Hepatocyte (in vitro differentiated cells): ENCODE measurements around the gene EYS. TPM values are rescaled to one million over a fixed set of nuclear protein-coding genes. Genes with fewer than 3 reads are reported as not detected.

ENCODE experiments used
- DNase-seq: peaks from one replicate; pipeline ENCODE4 v3.0.0-alpha.2; 2016; ENCODE audit warnings: low spot score
- H2AFZ ChIP-seq: fragments of 200-600 bp; sonication (generic); 2 replicates; pipeline ENCODE4 v1.6.0; 2016; ENCODE audit warnings: antibody characterized with exemption, mild to moderate bottlenecking
- H3K27ac ChIP-seq: fragments of 200-600 bp; sonication (generic); 2 replicates; pipeline ENCODE4 v1.5.1; 2016; ENCODE audit warnings: mild to moderate bottlenecking
- H3K27me3 ChIP-seq: fragments of 200-600 bp; sonication (generic); 2 replicates; pipeline ENCODE4 v1.6.1; 2016
- H3K36me3 ChIP-seq: fragments of 200-600 bp; sonication (generic); replicated peaks from 2 replicates; pipeline ENCODE4 v1.5.1; 2016; ENCODE audit warnings: low read depth; ENCODE audit not compliant: insufficient read depth
- H3K4me1 ChIP-seq: fragments of 200-600 bp; sonication (generic); 2 replicates; pipeline ENCODE4 v1.5.1; 2016; ENCODE audit warnings: mild to moderate bottlenecking, moderate library complexity; ENCODE audit not compliant: insufficient read depth
- H3K4me2 ChIP-seq: fragments of 200-600 bp; sonication (generic); 2 replicates; pipeline ENCODE4 v1.6.0; 2016
- H3K4me3 ChIP-seq: fragments of 200-600 bp; sonication (generic); 2 replicates; pipeline ENCODE4 v1.5.1; 2016; ENCODE audit warnings: mild to moderate bottlenecking
- H3K79me2 ChIP-seq: fragments of 200-600 bp; sonication (generic); 2 replicates; pipeline ENCODE4 v1.6.0; 2017; ENCODE audit warnings: mild to moderate bottlenecking
- H3K9me2 ChIP-seq: fragments of 200-600 bp; sonication (generic); replicated peaks from 2 replicates; pipeline ENCODE4 v1.6.0; 2017; ENCODE audit warnings: mild to moderate bottlenecking; ENCODE audit not compliant: insufficient read depth
- H3K9me3 ChIP-seq: fragments of 200-600 bp; sonication (generic); 2 replicates; pipeline ENCODE4 v1.5.1; 2016; ENCODE audit warnings: low read depth, mild to moderate bottlenecking
- H4K20me1 ChIP-seq: fragments of 200-600 bp; sonication (generic); 2 replicates; pipeline ENCODE4 v1.6.0; 2016; ENCODE audit warnings: mild to moderate bottlenecking; ENCODE audit not compliant: insufficient read depth, poor library complexity, severe bottlenecking
- CTCF ChIP-seq: fragments of 200-600 bp; sonication (generic); IDR thresholded peaks from 2 replicates; pipeline ENCODE4 v1.5.1; 2016; ENCODE audit warnings: antibody characterized with exemption, mild to moderate bottlenecking; ENCODE audit not compliant: poor library complexity
- EZH2 ChIP-seq: fragments of 200-600 bp; sonication (generic); IDR thresholded peaks from 2 replicates; pipeline ENCODE4 v1.6.1; 2016; ENCODE audit warnings: antibody characterized with exemption, mild to moderate bottlenecking, borderline replicate concordance
- EZH2phosphoT487 ChIP-seq: fragments of 200-600 bp; sonication (generic); IDR thresholded peaks from one replicate; pipeline ENCODE4 v1.6.1; 2018; ENCODE audit warnings: antibody characterized with exemption, mild to moderate bottlenecking, low read depth, moderate library complexity; ENCODE audit not compliant: unreplicated experiment, severe bottlenecking
- whole genome bisulfite sequencing: methylation state at CpG from one replicate; pipeline ENCODE4 v1.1.6; 2016; ENCODE audit warnings: low lambda C conversion rate; ENCODE audit errors: missing lambda C conversion rate; 5-methylcytosine and 5-hydroxymethylcytosine counted together
- polyA plus RNA-seq: library from polyadenylated mRNA; unstranded; fragments of >200 nt; fragmentation: Nextera tagmentation; extraction: Ambion mirVana; gene quantifications from 2 replicates; pipeline ENCODE4 v1.2.1, GENCODE V29; 2016
- total RNA-seq: library from RNA; depleted of rRNA; stranded (reverse); fragments of >200 nt; gene quantifications from 2 replicates; pipeline ENCODE4 v1.2.3, GENCODE V29; 2014

EYS gene
- total and polyA plus RNA-seq, 2 experiments from 2014 or later, result 0.57 to 0.68 TPM

- TF ChIP-seq CTCF, result no peak
- no peak for TF ChIP-seq EZH2phosphoT487
- TF ChIP-seq EZH2, result no peak
- no peaks in the 10 kb centered on the region for H3K36me3 ChIP-seq
- H3K9me2 ChIP-seq, result no peaks in the 10 kb centered on the region
- no peaks in the 10 kb centered on the region for H3K9me3 ChIP-seq
- H3K79me2 ChIP-seq, result no peaks in the 10 kb centered on the region
- H4K20me1 ChIP-seq, result no peaks in the 10 kb centered on the region
- H3K4me1 ChIP-seq, result no peaks in the 10 kb centered on the region
- H3K27me3 ChIP-seq, result no peaks in the 10 kb centered on the region
- no peak for DNase-seq
- WGBS, result 87% methylated on average over 1 of the region's 1 CpG
- no peak overlapping the region for H3K4me2 ChIP-seq
- no peak overlapping the region for H3K4me3 ChIP-seq
- no peak overlapping the region for H2AFZ ChIP-seq
- H3K27ac ChIP-seq, result no peak overlapping the region
Observed at GRCh38 chr6:63864061-63864460, 1843.0 kb downstream of the EYS start.

- DNase-seq, result no peak
- Histone ChIP-seq H3K79me2 (no peaks in the 10 kb centered on the region), H3K4me1 (no peaks in the 10 kb centered on the region), H3K27ac (no peak overlapping the region), H2AFZ (no peak overlapping the region), H3K9me3 (no peaks in the 10 kb centered on the region), H4K20me1 (no peaks in the 10 kb centered on the region), H3K4me3 (no peak overlapping the region), H3K36me3 (no peaks in the 10 kb centered on the region), H3K27me3 (no peaks in the 10 kb centered on the region), H3K4me2 (no peak overlapping the region), H3K9me2 (no peaks in the 10 kb centered on the region)
- WGBS, result 80% methylated on average over 3 of the region's 3 CpGs
- no peak for TF ChIP-seq CTCF
- no peak for TF ChIP-seq EZH2
- TF ChIP-seq EZH2phosphoT487, result no peak
Observed at GRCh38 chr6:63862486-63863198, 1844.4 kb downstream of the EYS start.

- no peaks in the 10 kb centered on the region for H4K20me1 ChIP-seq
- H3K9me3 ChIP-seq, result no peaks in the 10 kb centered on the region
- H3K27me3 ChIP-seq, result no peaks in the 10 kb centered on the region
- no peak overlapping the region for H3K27ac ChIP-seq
- no peak overlapping the region for H2AFZ ChIP-seq
- no peak for TF ChIP-seq EZH2phosphoT487
- TF ChIP-seq CTCF, result no peak
- TF ChIP-seq EZH2, result no peak
- H3K9me2 ChIP-seq, result no peaks in the 10 kb centered on the region
- no peak for DNase-seq
- no peaks in the 10 kb centered on the region for H3K36me3 ChIP-seq
- H3K4me3 ChIP-seq, result no peak overlapping the region
- 83% methylated on average over 4 of the region's 4 CpGs for WGBS
- H3K4me2 ChIP-seq, result no peak overlapping the region
- no peaks in the 10 kb centered on the region for H3K4me1 ChIP-seq
- H3K79me2 ChIP-seq, result no peaks in the 10 kb centered on the region
Observed at GRCh38 chr6:63859528-63859927, 1847.5 kb downstream of the EYS start.
